Hippocampal formation (tissue), 2 donors: ENCODE measurements around the gene ACOT9.
A peak's percentile ranks its signal among the peaks of the same experiment; 100 is the strongest.
"Not testable (repeated sequence)": the region's sequence is repeated elsewhere in the genome, so short reads cannot be mapped to it uniquely, and the experiment has no call there.

Source experiments
- DNase-seq, 2 donors: peaks; one replicate each; lab custom pipeline; 2025; lab: John Stamatoyannopoulos, UW

ACOT9 gene

DNA sequence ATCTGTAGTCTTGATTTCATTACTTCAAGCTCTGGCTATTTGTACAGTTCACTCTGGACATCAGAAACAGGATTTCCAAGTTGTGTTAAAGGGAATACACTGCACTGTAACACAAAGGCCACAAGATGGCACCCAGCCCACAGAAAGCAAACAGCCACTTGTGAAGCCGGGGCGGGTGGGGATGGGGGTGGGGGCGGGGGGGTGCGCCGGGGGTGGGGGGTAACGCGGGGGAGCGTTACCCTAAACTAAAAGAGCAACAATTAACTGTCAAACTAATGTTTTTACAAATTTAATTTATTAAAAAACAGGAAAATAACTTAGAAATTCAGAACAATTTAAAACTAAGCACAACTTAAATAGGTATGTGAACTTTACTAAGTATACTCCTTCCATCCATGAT lies 48.5 kb downstream of the ACOT9 start:
- peak; percentile 1 to 10 for DNase-seq

DNA sequence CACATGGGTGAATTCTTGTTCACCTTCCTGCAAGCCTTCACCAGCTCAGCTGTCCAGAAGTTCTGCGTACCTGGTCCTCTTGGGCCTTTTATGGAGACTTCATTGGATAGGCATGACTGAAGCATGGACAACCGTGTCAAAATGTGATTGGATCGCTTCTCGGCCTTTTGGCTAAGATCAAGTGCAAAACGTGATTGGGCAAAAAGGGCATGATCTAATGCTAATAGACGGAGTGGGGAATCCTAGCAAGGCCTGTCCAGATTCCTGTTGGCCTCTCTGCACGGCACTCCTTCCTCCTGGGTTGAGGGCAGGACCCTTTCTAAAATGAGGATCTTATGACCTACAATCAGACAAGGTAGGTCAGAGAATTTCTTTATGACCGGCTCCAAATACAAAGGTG lies 50.9 kb downstream of the ACOT9 start:
- DNase-seq: no peak

DNA sequence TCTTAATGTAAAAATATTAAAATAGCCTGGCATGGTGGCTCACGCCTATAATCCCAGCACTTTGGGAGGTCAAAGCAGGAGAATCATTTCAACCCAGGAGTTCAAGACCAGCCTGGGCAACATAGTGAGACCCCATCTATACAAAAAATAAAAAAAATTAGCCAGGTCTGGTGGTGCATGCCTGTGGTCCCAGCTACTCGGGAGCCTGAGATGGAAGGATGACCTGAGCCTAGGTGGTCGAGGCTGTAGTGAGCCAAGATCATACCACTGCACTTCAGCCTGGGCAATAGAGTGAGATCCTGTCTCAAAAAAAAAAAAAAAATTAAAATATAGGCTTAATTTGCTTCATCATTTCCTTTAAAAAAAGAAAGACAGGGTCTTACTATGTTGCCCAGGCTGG lies 66.6 kb downstream of the ACOT9 start:
- not testable (repeated sequence) for DNase-seq

DNA sequence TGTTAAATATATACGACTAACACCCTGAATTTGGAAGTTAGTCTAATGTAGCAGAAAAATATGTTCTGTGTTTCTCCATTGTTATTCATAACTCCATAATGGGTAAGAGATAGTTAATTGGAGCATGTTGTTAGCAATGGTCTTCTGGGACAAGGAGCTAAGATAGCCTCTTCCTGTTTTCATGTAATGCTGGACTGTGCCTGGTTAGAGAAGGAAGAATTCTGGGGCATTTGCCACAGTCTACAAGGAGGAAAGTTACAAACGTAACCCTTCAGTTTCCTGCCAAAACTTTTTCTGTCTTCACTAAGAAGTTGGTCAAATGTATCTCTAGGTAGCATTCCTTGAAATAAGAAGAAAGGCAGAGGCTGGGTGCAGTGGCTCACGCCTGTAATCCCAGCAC lies 70.0 kb downstream of the ACOT9 start:
- no peak for DNase-seq

DNA sequence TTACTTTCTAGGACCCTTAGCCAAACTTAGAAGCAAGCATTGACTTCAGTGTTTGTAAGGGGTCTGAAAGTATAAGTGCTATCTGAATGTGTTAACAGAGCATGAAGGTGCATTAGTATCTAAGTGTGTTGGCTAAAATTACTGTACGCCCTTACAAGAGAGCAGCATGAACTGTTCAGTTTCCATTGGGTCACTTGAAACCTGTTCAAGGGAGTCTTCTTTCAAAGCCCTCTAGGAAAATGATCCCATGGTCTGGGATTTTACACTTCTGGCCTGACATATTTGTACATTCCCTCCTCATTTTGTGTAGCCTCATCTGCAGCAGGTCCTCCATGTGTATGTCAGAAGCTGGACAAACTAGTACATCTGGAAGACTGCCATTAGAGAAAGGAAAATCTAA lies 72.5 kb downstream of the ACOT9 start:
- DNase-seq: no peak

DNA sequence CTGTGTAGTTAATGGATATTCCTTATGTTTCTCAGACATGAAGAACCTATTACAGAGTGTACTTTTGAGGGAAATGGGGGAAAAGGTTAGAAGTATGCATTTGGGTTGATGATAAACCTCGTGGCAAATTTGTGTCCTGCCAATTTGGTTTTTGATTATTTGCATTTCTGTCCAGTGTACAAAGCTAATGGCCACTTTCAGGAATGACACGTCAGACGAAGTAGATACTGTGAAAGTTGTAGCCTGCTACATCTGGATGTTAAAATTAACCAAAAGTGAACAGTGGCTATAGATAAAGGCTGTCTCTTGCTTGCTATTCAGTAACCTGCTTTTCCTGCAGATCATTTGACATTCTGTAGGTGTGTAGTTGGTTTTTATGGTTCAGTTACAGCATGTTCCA lies 74.7 kb downstream of the ACOT9 start:
- no peak for DNase-seq

DNA sequence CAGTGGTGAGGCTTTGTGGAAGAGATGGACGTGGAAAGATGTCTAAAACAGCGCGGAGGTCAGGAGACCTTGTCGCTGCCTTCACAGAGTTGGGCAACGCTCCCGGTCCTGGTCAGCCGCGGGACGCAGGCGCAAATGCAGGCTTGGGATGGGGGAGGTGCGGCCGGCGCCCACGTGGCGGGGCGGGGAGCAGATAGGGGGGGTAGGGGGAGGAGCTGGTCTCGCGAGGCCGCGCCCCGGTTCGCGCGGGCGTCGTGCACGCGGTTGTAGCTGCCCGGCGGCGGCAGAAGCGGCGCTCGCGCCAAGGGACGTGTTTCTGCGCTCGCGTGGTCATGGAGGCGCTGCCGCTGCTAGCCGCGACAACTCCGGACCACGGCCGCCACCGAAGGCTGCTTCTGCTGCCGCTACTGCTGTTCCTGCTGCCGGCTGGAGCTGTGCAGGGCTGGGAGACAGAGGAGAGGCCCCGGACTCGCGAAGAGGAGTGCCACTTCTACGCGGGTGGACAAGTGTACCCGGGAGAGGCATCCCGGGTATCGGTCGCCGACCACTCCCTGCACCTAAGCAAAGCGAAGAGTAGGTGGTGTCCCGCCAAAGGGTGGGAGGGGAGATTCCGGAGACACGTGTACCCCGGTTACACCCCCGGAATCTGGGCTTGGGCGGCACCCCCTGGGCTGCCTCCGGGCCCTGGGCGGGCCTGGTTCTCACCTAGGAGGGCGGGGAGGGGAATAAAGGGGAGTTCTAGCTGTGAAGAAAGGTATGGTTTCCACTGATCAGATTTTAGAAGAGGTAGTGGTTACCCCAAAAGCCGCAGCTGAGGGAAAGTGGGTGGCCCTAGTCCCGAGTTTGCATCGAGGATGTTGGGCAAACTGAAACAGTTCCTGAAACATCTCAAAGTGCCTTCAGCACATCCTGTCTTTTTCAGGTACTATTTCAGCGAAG lies 75.6 kb downstream of the ACOT9 start, which contains the start of gene PRDX4:
Gene PRDX4 (plus strand): TSS at position 255 of the 939 bp plus-strand sequence. CDS start 78 bp downstream, at position 333.
- peak; percentile 75 to 87 for DNase-seq

DNA sequence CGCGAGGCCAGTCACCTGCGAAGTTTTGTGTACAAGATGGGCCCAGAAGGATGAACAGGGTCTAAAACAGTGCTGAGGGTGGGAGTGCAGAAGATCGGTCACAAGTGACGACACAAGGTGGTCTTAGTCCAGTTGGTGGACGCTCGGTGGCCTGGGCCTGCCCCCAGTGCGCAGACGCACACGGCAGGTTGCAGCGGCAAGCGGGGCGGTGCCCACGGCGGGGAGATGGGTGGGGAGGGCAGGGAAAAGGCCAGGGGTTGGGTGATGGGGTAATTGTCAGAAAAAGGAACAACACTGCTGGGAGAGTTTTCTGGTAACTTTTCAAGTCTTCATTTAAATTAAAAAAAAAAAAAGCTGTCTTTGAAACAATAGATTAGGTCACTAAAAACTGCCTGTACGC lies 76.8 kb downstream of the ACOT9 start:
- DNase-seq: no peak

DNA sequence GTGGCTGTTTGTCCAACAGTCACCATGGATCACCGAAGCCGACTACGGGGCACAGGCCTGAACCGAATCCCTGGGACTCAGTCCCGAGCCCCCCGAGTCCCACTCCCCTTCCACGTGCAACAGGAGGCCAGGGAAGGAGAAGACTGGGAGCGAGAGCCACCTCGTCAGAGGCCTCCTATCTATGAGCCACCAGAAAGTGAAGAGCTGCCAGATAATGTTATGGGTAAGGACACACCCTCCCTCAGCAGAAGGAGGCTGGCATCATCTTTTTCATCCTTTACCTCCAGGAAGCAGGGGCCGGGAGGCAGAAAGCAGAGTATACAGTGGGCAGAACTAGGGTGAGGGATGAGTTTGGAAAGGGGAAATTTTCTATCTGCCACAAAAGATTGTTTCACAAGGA lies 78.6 kb downstream of the ACOT9 start:
- no peak for DNase-seq

DNA sequence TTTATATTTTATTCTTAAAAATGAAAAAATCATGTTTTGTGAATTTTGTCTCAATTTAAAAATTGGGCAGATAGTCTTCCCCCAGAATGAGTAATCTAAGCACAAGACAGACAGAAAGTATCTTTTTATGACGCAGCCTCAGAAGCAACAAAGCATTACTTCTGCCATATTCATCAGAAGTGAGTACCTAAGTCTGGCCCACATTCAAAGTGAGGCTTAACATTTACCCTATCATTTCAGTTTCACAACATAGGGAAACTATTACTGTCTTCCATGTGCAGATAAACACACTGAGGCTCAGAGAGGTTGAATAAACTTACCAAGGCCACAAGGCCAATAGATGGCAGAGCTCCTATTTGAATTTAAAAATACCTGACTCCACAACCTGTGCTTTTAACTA lies 80.2 kb downstream of the ACOT9 start:
- no peak for DNase-seq

DNA sequence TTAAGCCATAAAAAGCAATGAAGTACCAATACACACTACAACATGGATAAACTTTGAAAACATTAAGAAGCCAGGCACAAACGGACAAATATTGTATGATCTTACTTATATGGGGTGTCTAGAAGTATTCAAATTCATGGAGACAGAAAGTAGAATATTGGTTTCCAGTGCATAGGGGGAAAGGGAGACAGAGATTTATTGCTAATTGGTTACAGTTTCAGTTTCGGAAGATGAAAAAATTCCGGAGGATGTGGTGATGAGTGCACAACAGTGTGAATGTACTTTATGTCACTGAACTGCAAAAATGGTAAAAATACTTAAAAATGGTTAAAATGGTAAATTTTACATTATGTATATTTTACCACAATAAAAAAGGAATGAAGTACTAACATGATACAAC lies 80.9 kb downstream of the ACOT9 start:
- DNase-seq: no peak

DNA sequence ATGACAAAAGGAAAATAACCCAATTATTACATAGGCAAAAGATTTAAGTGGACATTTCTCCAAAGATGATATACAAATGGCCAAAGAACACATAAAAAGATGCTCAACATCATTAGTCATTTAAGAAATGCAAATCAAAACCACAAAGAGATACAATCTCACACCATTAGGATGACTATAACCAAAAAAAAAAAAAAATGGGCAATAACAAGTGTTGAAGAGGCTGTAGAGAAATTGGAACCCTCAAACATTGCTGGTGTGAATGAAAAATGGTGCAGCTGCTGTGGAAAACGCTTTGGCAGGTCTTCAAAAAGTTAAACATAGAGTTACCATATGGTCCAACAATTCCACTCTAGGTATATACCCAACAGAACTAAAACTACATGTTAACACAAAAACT lies 81.4 kb downstream of the ACOT9 start:
- no peak for DNase-seq

DNA sequence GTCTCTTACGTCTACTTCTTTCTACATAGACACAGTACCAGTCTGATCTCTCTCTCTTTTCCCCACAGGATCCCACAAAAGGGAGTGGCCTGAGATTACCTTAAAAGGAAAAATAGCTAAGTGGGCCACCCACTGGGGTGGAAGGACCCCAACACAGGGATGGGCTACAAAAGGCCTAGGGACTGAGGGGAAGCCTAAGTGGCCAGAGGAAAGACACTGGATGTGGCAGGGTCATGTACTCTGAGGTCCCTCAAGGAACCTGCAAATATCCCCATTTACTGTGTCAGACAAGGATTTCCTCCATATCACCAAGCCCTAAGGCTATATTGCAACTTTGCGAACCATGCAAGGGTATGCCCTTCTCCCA lies 82.3 kb downstream of the ACOT9 start:
- DNase-seq: no peak

DNA sequence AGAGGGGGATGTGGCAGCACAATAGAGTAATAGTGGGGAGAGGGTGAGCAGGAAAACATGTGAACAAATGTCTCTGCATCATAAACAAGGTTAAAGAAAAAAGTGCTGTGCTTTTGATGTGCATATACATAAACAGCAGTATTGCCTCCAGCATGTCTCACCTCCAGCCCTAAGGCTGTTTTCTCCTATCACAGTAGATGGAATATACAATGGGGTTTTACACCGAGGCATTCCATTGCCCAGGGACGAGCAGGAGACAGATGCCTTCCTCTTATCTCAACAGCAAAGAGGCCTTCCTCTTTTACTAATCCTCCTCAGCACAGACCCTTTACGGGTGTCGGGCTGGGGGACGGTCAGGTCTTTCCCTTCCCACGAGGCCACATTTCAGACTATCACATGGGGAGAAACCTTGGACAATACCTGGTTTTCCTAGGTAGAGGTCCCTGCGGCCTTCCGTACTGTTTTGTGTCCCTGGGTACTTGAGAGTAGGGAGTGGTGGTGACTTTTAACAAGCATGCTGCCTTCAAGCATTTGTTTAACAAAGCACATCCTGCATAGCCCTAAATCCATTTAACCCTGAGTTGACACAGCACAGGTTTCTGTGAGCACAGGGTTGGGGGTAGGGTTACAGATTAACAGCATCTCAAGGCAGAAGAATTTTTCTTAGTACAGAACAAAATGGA lies 82.9 kb downstream of the ACOT9 start:
- DNase-seq: not testable (repeated sequence)

DNA sequence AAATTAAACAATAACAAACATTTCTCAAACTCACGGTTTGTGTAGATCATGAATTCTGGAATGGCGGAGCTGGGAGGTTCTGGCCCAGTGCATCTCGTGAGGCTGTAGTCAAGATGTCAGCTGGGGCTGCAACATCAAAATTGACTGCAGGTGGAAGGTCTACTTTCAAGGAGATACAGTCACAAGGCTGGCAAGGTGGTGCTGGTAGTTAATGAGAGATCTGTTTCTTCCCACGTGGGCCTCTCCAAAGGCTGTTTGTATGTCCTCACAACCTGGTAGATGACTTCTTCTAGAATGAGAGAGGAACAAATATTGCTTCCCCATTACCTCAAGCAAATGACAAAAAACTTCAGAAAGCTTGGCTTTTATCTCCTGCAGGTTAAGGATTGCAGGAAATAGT lies 83.7 kb downstream of the ACOT9 start:
- DNase-seq: no peak

DNA sequence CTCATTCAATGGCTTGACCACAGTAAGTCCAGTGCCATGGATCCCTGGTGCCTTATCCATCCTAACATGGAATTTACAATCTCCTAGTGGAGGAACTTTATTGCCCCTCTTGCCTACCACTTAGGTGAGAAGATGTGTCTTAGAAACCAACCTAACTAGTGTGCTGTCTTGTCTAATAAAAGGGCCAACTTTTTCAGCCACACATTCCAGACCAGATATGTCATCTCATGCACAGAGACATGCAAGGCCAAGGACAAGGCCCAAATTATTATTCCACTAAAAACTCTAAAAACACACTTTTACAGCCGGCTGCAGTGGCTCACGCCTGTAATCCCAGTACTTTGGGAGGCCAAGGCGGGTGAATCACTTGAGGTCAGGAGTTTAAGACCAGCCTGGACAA lies 86.4 kb downstream of the ACOT9 start:
- DNase-seq: no peak

DNA sequence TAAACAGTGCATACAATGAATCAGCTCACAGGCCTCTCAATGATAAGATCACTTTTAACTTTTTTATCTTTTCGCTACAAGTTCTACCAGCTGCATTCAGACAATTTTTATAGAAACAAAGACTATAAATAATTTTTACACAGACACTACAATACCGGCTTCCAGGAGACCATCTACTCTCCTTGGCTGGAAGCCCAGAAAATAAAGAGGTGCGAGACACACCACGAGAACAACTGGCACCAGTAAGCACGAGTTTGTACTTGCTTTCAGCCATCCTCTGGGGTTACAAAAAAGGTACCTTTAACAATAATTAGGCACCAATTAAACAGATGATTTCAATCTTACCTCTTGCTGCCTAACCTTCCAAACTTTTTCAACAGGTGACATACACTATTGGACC lies 87.0 kb downstream of the ACOT9 start:
- no peak for DNase-seq
